Muscle layer of duodenum (tissue), 2 donors: ENCODE results near the gene PCYT1A.

Experiments used
- H3K27ac ChIP-seq: one replicate; pipeline ENCODE4 v1.7.0; 2013; ENCODE audit warnings: mild to moderate bottlenecking, low read length
- H3K27me3 ChIP-seq: one replicate; pipeline ENCODE4 v1.7.0; 2013; ENCODE audit warnings: low read depth, mild to moderate bottlenecking, control low read depth, low read length
- H3K36me3 ChIP-seq, 2 donors: one replicate each; pipeline ENCODE4 v1.7.0; 2013; ENCODE audit warnings: low read length in 2 of 2, control low read depth in 1 of 2, mild to moderate bottlenecking in 1 of 2; ENCODE audit not compliant: insufficient read depth in 2 of 2, control insufficient read depth in 1 of 2
- H3K4me1 ChIP-seq, 2 donors: one replicate each; pipeline ENCODE4 v1.7.0; 2013; ENCODE audit warnings: low read length in 2 of 2, mild to moderate bottlenecking in 2 of 2, control low read depth in 1 of 2, moderate library complexity in 1 of 2; ENCODE audit not compliant: insufficient read depth in 2 of 2, control insufficient read depth in 1 of 2
- H3K4me3 ChIP-seq, 2 donors: one replicate each; pipeline ENCODE4 v1.7.0; 2013; ENCODE audit warnings: low read length in 2 of 2, low read depth in 1 of 2, mild to moderate bottlenecking in 1 of 2
- H3K9me3 ChIP-seq, 2 donors: one replicate each; pipeline ENCODE4 v1.7.0; 2013; ENCODE audit warnings: low read length in 2 of 2, control low read depth in 1 of 2, mild to moderate bottlenecking in 1 of 2; ENCODE audit not compliant: control insufficient read depth in 1 of 2
- donor health status: healthy.

PCYT1A gene

GRCh38 chr3:196235452-196236122 lies 51.9 kb downstream of the PCYT1A start:
- no peak overlapping the region for H3K27ac ChIP-seq
- no peak overlapping the region for H3K4me3 ChIP-seq
- no peaks in the 10 kb centered on the region for H3K4me1 ChIP-seq
- peaks cover 23 to 26% of the 10 kb centered on the region in 2 donors for H3K36me3 ChIP-seq
- H3K9me3 ChIP-seq, result no peaks in the 10 kb centered on the region
- H3K27me3 ChIP-seq, result no peaks in the 10 kb centered on the region

GRCh38 chr3:196232882-196233251 lies 54.7 kb downstream of the PCYT1A start:
- H3K27me3 ChIP-seq, result no peaks in the 10 kb centered on the region
- no peaks in the 10 kb centered on the region for H3K9me3 ChIP-seq
- no peak overlapping the region for H3K4me3 ChIP-seq
- H3K27ac ChIP-seq, result no peak overlapping the region
- no peaks in the 10 kb centered on the region for H3K4me1 ChIP-seq
- peaks cover 11 to 12% of the 10 kb centered on the region in 2 donors for H3K36me3 ChIP-seq

- Histone ChIP-seq H3K27me3 (no peaks in the 10 kb centered on the region), H3K9me3 (no peaks in the 10 kb centered on the region), H3K36me3 (peaks cover 5 to 6% of the 10 kb centered on the region in 2 donors), H3K27ac (no peak overlapping the region), H3K4me3 (no peak overlapping the region), H3K4me1 (peaks cover 0 to 3% of the 10 kb centered on the region in 2 donors)
Measured at GRCh38 chr3:196232154-196232881, 55.2 kb downstream of the PCYT1A start.

- Histone ChIP-seq H3K9me3 (no peaks in the 10 kb centered on the region), H3K27me3 (peaks cover 3% of the 10 kb centered on the region), H3K27ac (no peak overlapping the region), H3K4me1 (peaks cover 0 to 3% of the 10 kb centered on the region in 2 donors), H3K36me3 (no peaks in the 10 kb centered on the region), H3K4me3 (no peak overlapping the region)
Measured at GRCh38 chr3:196227629-196228493, 59.7 kb downstream of the PCYT1A start.

- Histone ChIP-seq H3K4me3 (no peak overlapping the region), H3K27ac (no peak overlapping the region), H3K36me3 (no peaks in the 10 kb centered on the region), H3K4me1 (peaks cover 0 to 3% of the 10 kb centered on the region in 2 donors), H3K9me3 (no peaks in the 10 kb centered on the region), H3K27me3 (peaks cover 3% of the 10 kb centered on the region)
Measured at GRCh38 chr3:196227121-196227561, 60.4 kb downstream of the PCYT1A start.

- Histone ChIP-seq H3K4me1 (peaks cover 0 to 3% of the 10 kb centered on the region in 2 donors), H3K27ac (no peak overlapping the region)
Measured at GRCh38 chr3:196225763-196226364, 61.7 kb downstream of the PCYT1A start.

GRCh38 chr3:196225086-196225485 lies 62.4 kb downstream of the PCYT1A start:
- Histone ChIP-seq H3K27me3 (peaks cover 3% of the 10 kb centered on the region), H3K9me3 (no peaks in the 10 kb centered on the region), H3K27ac (no peak overlapping the region), H3K4me1 (peaks cover 0 to 3% of the 10 kb centered on the region in 2 donors), H3K36me3 (no peaks in the 10 kb centered on the region), H3K4me3 (no peak overlapping the region)

More at GRCh38 chr3:196225763-196226364, 61.7 kb downstream of the PCYT1A start:
- H3K27me3 ChIP-seq, result peaks cover 3% of the 10 kb centered on the region
- no peaks in the 10 kb centered on the region for H3K36me3 ChIP-seq
- H3K4me3 ChIP-seq, result no peak overlapping the region
- H3K9me3 ChIP-seq, result no peaks in the 10 kb centered on the region

GRCh38 chr3:196222876-196223595 lies 64.5 kb downstream of the PCYT1A start:
- Histone ChIP-seq H3K27me3 (peaks cover 3% of the 10 kb centered on the region), H3K36me3 (no peaks in the 10 kb centered on the region), H3K9me3 (no peaks in the 10 kb centered on the region), H3K4me1 (peaks cover 5 to 12% of the 10 kb centered on the region in 2 donors), H3K27ac (no peak overlapping the region), H3K4me3 (no peak overlapping the region)

GRCh38 chr3:196220991-196221390 lies 66.5 kb downstream of the PCYT1A start:
- no peaks in the 10 kb centered on the region for H3K36me3 ChIP-seq
- H3K4me1 ChIP-seq, result peaks cover 5 to 10% of the 10 kb centered on the region in 2 donors
- no peak overlapping the region for H3K27ac ChIP-seq
- H3K4me3 ChIP-seq, result no peak overlapping the region
- no peaks in the 10 kb centered on the region for H3K9me3 ChIP-seq
- H3K27me3 ChIP-seq, result peaks cover 3% of the 10 kb centered on the region

- H3K4me1 ChIP-seq, result peaks cover 5 to 10% of the 10 kb centered on the region in 2 donors
- no peaks in the 10 kb centered on the region for H3K36me3 ChIP-seq
- peaks cover 3% of the 10 kb centered on the region for H3K27me3 ChIP-seq
- H3K9me3 ChIP-seq, result no peaks in the 10 kb centered on the region
- H3K27ac ChIP-seq, result no peak overlapping the region
- no peak overlapping the region for H3K4me3 ChIP-seq
Measured at GRCh38 chr3:196220587-196220986, 66.9 kb downstream of the PCYT1A start.
